Neural cell (in vitro differentiated cells): Measurements from ENCODE around the gene ACTN1.

ENCODE experiments used
- SMC3 ChIP-seq: fragments of 450-650 bp; conservative IDR thresholded peaks from 2 replicates; pipeline ENCODE4 v1.6.1; 2014; ENCODE audit warnings: antibody characterized with exemption, mild to moderate bottlenecking, moderate library complexity; ENCODE audit not compliant: poor library complexity
- TAF1 ChIP-seq: IDR thresholded peaks from 2 replicates; pipeline ENCODE4 v1.6.1; 2012; ENCODE audit warnings: low read depth
- TF ChIP-seq, protein P1 (sequence below): fragments of 450-650 bp; IDR thresholded peaks from 2 replicates; pipeline ENCODE4 v1.5.1; 2014; ENCODE audit warnings: antibody characterized with exemption, mild to moderate bottlenecking, moderate library complexity; ENCODE audit not compliant: poor library complexity, severe bottlenecking
- TF ChIP-seq, protein P2 (sequence below): IDR thresholded peaks from 2 replicates; pipeline ENCODE4 v1.6.1; 2012; ENCODE audit warnings: borderline replicate concordance

DNA sequence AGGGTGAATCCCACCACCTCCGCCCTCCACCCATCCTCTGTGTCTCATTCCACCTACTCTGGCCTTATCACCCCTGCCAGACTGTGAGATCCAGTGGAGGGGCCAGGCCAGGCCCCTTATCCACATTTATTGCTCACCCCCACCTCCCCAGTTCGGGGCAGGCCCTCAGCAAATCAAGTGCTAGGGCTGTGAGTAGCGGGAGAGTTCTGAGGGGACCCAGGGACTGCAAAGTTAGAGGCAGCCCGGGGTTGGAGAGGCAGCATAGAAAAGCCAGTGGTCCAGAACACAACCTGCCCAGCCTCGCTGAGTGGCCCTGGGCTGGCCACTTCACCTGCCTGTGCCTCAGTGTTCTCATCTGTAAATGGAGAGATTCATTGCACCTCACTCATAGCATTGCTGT, 27.2 kb upstream of the ACTN1 start:
- TF ChIP-seq TAF1 (no peak), SMC3 (no peak)
- TF ChIP-seq, protein P1, sequence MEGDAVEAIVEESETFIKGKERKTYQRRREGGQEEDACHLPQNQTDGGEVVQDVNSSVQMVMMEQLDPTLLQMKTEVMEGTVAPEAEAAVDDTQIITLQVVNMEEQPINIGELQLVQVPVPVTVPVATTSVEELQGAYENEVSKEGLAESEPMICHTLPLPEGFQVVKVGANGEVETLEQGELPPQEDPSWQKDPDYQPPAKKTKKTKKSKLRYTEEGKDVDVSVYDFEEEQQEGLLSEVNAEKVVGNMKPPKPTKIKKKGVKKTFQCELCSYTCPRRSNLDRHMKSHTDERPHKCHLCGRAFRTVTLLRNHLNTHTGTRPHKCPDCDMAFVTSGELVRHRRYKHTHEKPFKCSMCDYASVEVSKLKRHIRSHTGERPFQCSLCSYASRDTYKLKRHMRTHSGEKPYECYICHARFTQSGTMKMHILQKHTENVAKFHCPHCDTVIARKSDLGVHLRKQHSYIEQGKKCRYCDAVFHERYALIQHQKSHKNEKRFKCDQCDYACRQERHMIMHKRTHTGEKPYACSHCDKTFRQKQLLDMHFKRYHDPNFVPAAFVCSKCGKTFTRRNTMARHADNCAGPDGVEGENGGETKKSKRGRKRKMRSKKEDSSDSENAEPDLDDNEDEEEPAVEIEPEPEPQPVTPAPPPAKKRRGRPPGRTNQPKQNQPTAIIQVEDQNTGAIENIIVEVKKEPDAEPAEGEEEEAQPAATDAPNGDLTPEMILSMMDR: no peak
- TF ChIP-seq, protein P2, sequence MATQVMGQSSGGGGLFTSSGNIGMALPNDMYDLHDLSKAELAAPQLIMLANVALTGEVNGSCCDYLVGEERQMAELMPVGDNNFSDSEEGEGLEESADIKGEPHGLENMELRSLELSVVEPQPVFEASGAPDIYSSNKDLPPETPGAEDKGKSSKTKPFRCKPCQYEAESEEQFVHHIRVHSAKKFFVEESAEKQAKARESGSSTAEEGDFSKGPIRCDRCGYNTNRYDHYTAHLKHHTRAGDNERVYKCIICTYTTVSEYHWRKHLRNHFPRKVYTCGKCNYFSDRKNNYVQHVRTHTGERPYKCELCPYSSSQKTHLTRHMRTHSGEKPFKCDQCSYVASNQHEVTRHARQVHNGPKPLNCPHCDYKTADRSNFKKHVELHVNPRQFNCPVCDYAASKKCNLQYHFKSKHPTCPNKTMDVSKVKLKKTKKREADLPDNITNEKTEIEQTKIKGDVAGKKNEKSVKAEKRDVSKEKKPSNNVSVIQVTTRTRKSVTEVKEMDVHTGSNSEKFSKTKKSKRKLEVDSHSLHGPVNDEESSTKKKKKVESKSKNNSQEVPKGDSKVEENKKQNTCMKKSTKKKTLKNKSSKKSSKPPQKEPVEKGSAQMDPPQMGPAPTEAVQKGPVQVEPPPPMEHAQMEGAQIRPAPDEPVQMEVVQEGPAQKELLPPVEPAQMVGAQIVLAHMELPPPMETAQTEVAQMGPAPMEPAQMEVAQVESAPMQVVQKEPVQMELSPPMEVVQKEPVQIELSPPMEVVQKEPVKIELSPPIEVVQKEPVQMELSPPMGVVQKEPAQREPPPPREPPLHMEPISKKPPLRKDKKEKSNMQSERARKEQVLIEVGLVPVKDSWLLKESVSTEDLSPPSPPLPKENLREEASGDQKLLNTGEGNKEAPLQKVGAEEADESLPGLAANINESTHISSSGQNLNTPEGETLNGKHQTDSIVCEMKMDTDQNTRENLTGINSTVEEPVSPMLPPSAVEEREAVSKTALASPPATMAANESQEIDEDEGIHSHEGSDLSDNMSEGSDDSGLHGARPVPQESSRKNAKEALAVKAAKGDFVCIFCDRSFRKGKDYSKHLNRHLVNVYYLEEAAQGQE: no peak
